ENCODE measurements around the gene ZNF598. TPM values are rescaled to one million over a fixed set of nuclear protein-coding genes. Genes with fewer than 3 reads are reported as not detected.

ZNF598 gene
- total RNA-seq, 1 donor from 2014 or later = 46.0 TPM

- no peak for DNase-seq (ENCODE audit: low read depth)
- Histone ChIP-seq H2AFZ (ENCODE audit: low read depth, low read length) (no peak overlapping the region), H3K27me3 (ENCODE audit: insufficient read depth, low read length) (no peaks in the 10 kb centered on the region), H3K4me1 (ENCODE audit: insufficient read depth, low read length) (peaks cover 11% of the 10 kb centered on the region), H3K27ac (ENCODE audit: low read depth, low read length) (no peak overlapping the region), H3K36me3 (ENCODE audit: insufficient read depth, low read length) (peaks cover 7% of the 10 kb centered on the region), H3K9me3 (ENCODE audit: insufficient read depth, low read depth, low read length) (no peaks in the 10 kb centered on the region), H3K9ac (ENCODE audit: low read length) (no peak overlapping the region), H3K4me3 (ENCODE audit: insufficient read depth, low read depth, low read length) (no peak overlapping the region), H3K79me2 (ENCODE audit: insufficient read depth, low read length) (peaks cover 35% of the 10 kb centered on the region), H4K20me1 (ENCODE audit: insufficient read depth, low read length) (peaks cover 22% of the 10 kb centered on the region), H3K4me2 (ENCODE audit: low read length) (no peak overlapping the region)
- Mint-ChIP-seq H3K27ac (ENCODE audit: unreplicated experiment) (no peak overlapping the region), H3K27me3 (ENCODE audit: low read depth, unreplicated experiment) (no peaks in the 10 kb centered on the region), H3K36me3 (ENCODE audit: low read depth, unreplicated experiment) (peaks cover 6% of the 10 kb centered on the region), H3K4me1 (ENCODE audit: low read depth, unreplicated experiment) (peaks cover 11% of the 10 kb centered on the region), H3K4me3 (ENCODE audit: unreplicated experiment) (peak overlapping the region; percentile 93), H3K9me3 (ENCODE audit: unreplicated experiment) (no peaks in the 10 kb centered on the region)
- TF ChIP-seq CTCF (IDR thresholded peaks at IDR 0.05; ENCODE audit: insufficient read depth, low read depth, low read length) = no peak
- no peak for TF ChIP-seq EZH2 (IDR thresholded peaks at IDR 0.05; ENCODE audit: insufficient read depth, low read length)
- no peak for FAIRE-seq
These were observed 36.0 kb downstream of the ZNF598 start for GRCh38 chr16:1973461-1974156.

- no peaks in the 10 kb centered on the region for H3K9me3 ChIP-seq (ENCODE audit: insufficient read depth, low read depth, low read length)
- peak overlapping the region; percentile 79 for H3K27ac ChIP-seq (ENCODE audit: low read depth, low read length)
- H3K4me3 ChIP-seq (ENCODE audit: insufficient read depth, low read depth, low read length) = peak overlapping the region; percentile 89
- H3K4me1 ChIP-seq (ENCODE audit: insufficient read depth, low read length) = peaks cover 11% of the 10 kb centered on the region
- Mint-ChIP-seq H3K36me3 (ENCODE audit: low read depth, unreplicated experiment) (peaks cover 5% of the 10 kb centered on the region), H3K4me3 (ENCODE audit: unreplicated experiment) (peak overlapping the region; percentile 93), H3K4me1 (ENCODE audit: low read depth, unreplicated experiment) (peaks cover 11% of the 10 kb centered on the region), H3K9me3 (ENCODE audit: unreplicated experiment) (no peaks in the 10 kb centered on the region), H3K27me3 (ENCODE audit: low read depth, unreplicated experiment) (no peaks in the 10 kb centered on the region), H3K27ac (ENCODE audit: unreplicated experiment) (peak overlapping the region; percentile 95)
- H3K4me2 ChIP-seq (ENCODE audit: low read length) = peak overlapping the region; percentile 94
- H4K20me1 ChIP-seq (ENCODE audit: insufficient read depth, low read length) = peaks cover 22% of the 10 kb centered on the region
- H3K9ac ChIP-seq (ENCODE audit: low read length) = peak overlapping the region; percentile 91
- no peak for FAIRE-seq
- peak overlapping the region; percentile 50 for H2AFZ ChIP-seq (ENCODE audit: low read depth, low read length)
- H3K79me2 ChIP-seq (ENCODE audit: insufficient read depth, low read length) = peaks cover 35% of the 10 kb centered on the region
- TF ChIP-seq EZH2 (IDR thresholded peaks at IDR 0.05; ENCODE audit: insufficient read depth, low read length) = no peak
- TF ChIP-seq CTCF (IDR thresholded peaks at IDR 0.05; ENCODE audit: insufficient read depth, low read depth, low read length) = no peak
- DNase-seq (ENCODE audit: low read depth) = no peak
- H3K27me3 ChIP-seq (ENCODE audit: insufficient read depth, low read length) = no peaks in the 10 kb centered on the region
- H3K36me3 ChIP-seq (ENCODE audit: insufficient read depth, low read length) = peaks cover 7% of the 10 kb centered on the region
These were observed 37.1 kb downstream of the ZNF598 start for GRCh38 chr16:1972490-1972877.

All from astrocyte (in vitro differentiated cells and primary cell).